HepG2 (cell line): Measurements from ENCODE around the gene MECR. TPM values are rescaled to one million over a fixed set of nuclear protein-coding genes. Genes with fewer than 3 reads are reported as not detected.

Experiments used
- ATAC-seq: fragments of 200-7000 bp; cut with Tn5 transposase; 3 replicates; pipeline ENCODE4 v1.9.1; 2020; ENCODE audit warnings: mild to moderate bottlenecking, moderate library complexity
- BruUV-seq: library from RNA; stranded (reverse); fragments of 400-500 nt; replicated peaks from 2 replicates; lab custom pipeline; 2021; lab: Mats Ljungman, UMichigan
- CTCF ChIA-PET: fragments of 300-600 bp; formaldehyde crosslinking; extraction: SDS; loops from one replicate; lab custom pipeline; 2021; ENCODE audit warnings: low total read pairs, inconsistent platforms, low intra/inter-chr PET ratio; lab: Yijun Ruan, JAX
- POLR2A ChIA-PET: fragments of 350-600 bp; sonication (Branson Sonifier 250); formaldehyde crosslinking; loops from one replicate; lab custom pipeline; 2020; ENCODE audit warnings: antibody characterized with exemption, inconsistent platforms; lab: Yijun Ruan, JAX
- DNase-seq: peaks from one replicate; pipeline ENCODE4 v3.0.0-alpha.2; 2015; ENCODE audit warnings: low spot score
- FAIRE-seq: peaks from 3 replicates; lab custom pipeline; 2011; peaks lifted over from hg19 to GRCh38; lab: Jason Lieb, UNC
- H2AFZ ChIP-seq: one replicate; pipeline ENCODE4 v1.6.1; 2011; ENCODE audit warnings: low read length, inconsistent platforms
- H3K27ac ChIP-seq: fragments of 300-600 bp; 3 replicates; pipeline ENCODE4 v1.8.0; 2011; ENCODE audit warnings: mixed run types, mild to moderate bottlenecking, mixed read lengths, low read length, inconsistent platforms; ENCODE audit not compliant: insufficient read depth; ENCODE audit errors: extremely low read length
- H3K27me3 ChIP-seq, 2 experiments: fragments of 200-600 bp in 1 of 2; 2 replicates in 1 of 2; 3 replicates in 1 of 2; pipeline versions ENCODE4 v1.6.0 to v1.8.0; 2011; ENCODE audit warnings: low read length in 2 of 2, mild to moderate bottlenecking in 2 of 2, moderate library complexity in 2 of 2, inconsistent platforms in 1 of 2; ENCODE audit not compliant: insufficient read depth in 2 of 2, control insufficient read depth in 1 of 2
- H3K36me3 ChIP-seq, 2 experiments: fragments of 200-600 bp in 1 of 2; replicated peaks in 1 of 2; 2 replicates in 1 of 2; 3 replicates in 1 of 2; pipeline versions ENCODE4 v1.5.1 to v1.8.0; 2011; ENCODE audit warnings: low read length in 2 of 2, inconsistent platforms in 1 of 2; ENCODE audit not compliant: insufficient read depth in 2 of 2, control insufficient read depth in 1 of 2
- H3K4me1 ChIP-seq: 2 replicates; pipeline ENCODE4 v1.5.1; 2012; ENCODE audit warnings: low read length, inconsistent platforms; ENCODE audit not compliant: insufficient read depth
- H3K4me2 ChIP-seq: 2 replicates; pipeline ENCODE4 v1.6.0; 2011; ENCODE audit warnings: low read depth, low read length, inconsistent platforms
- H3K4me3 ChIP-seq, 3 experiments: fragments of 200-600 bp in 1 of 3; sonication (generic), shearing (Covaris generic) in 1 of 3; replicated peaks in 1 of 3; 2 replicates each; pipeline ENCODE4 v1.5.1; 2011 to 2016; ENCODE audit warnings: low read length in 3 of 3, inconsistent platforms in 2 of 3, low read depth in 2 of 3, mild to moderate bottlenecking in 2 of 3, control low read depth in 1 of 3, mixed read lengths in 1 of 3; ENCODE audit not compliant: insufficient read depth in 1 of 3
- H3K79me2 ChIP-seq: one replicate; pipeline ENCODE4 v1.6.1; 2011; ENCODE audit warnings: low read length, inconsistent platforms; ENCODE audit not compliant: insufficient read depth
- H3K9ac ChIP-seq: 2 replicates; pipeline ENCODE4 v1.6.0; 2011; ENCODE audit warnings: mild to moderate bottlenecking, low read depth, low read length, inconsistent platforms; ENCODE audit not compliant: insufficient read depth
- H3K9me3 ChIP-seq: 2 replicates; pipeline ENCODE4 v1.5.1; 2012; ENCODE audit warnings: mild to moderate bottlenecking, low read length
- H4K20me1 ChIP-seq: 2 replicates; pipeline ENCODE4 v1.6.0; 2011; ENCODE audit warnings: inconsistent platforms, mild to moderate bottlenecking, low read length, moderate library complexity; ENCODE audit not compliant: insufficient read depth
- ASH2L ChIP-seq: fragments of 300-600, 200-600 bp; sonication (generic); IDR thresholded peaks from 2 replicates; pipeline ENCODE4 v1.7.0; 2017; ENCODE audit warnings: low read depth, mild to moderate bottlenecking, moderate library complexity, mixed read lengths, low read length; ENCODE audit not compliant: insufficient read length
- ETS1 ChIP-seq: sonication (generic); formaldehyde crosslinking; IDR thresholded peaks from 2 replicates; pipeline ENCODE4 v1.4.0; 2020; ENCODE audit warnings: missing genetic modification reagents
- GABPA ChIP-seq, 2 experiments: IDR thresholded peaks; 2 replicates each; pipeline ENCODE4 v1.6.1; 2011 to 2016; ENCODE audit warnings: low read depth in 2 of 2, low read length in 1 of 2, missing biosample characterization in 1 of 2, missing genetic modification characterization in 1 of 2
- GPN1 ChIP-seq: sonication (generic); formaldehyde crosslinking; IDR thresholded peaks from 2 replicates; pipeline ENCODE4 v1.5.1; 2020; ENCODE audit warnings: missing genetic modification reagents, borderline replicate concordance
- HDAC6 ChIP-seq: fragments of 200-600 bp; sonication (generic); IDR thresholded peaks from 2 replicates; pipeline ENCODE4 v1.7.0; 2017; ENCODE audit warnings: mild to moderate bottlenecking, antibody characterized with exemption, low read length, low read depth
- HNF4A ChIP-seq: sonication (generic); formaldehyde crosslinking; IDR thresholded peaks from 2 replicates; pipeline ENCODE4 v1.4.0; 2020; ENCODE audit warnings: missing genetic modification reagents
- HNF4G ChIP-seq, 2 experiments: sonication (generic) in 1 of 2; formaldehyde crosslinking in 1 of 2; IDR thresholded peaks; 2 replicates each; pipeline versions ENCODE4 v1.4.0 to v1.6.1; 2011 to 2020; ENCODE audit warnings: borderline replicate concordance in 2 of 2, low read depth in 2 of 2, mild to moderate bottlenecking in 2 of 2, low read length in 1 of 2, missing genetic modification reagents in 1 of 2, moderate library complexity in 1 of 2
- MIER3 ChIP-seq: IDR thresholded peaks from 2 replicates; pipeline ENCODE4 v1.6.1; 2016; ENCODE audit warnings: missing compliant biosample characterization, borderline replicate concordance
- NCOR1 ChIP-seq: fragments of 200-600 bp; sonication (generic); IDR thresholded peaks from 2 replicates; pipeline ENCODE4 v1.7.0; 2017; ENCODE audit warnings: antibody characterized with exemption, low read length, borderline replicate concordance
- NFKB2 ChIP-seq: sonication (generic); formaldehyde crosslinking; IDR thresholded peaks from 2 replicates; pipeline ENCODE4 v1.4.0; 2020; ENCODE audit warnings: missing genetic modification reagents, borderline replicate concordance
- NKX3-1 ChIP-seq: sonication (generic); formaldehyde crosslinking; IDR thresholded peaks from 2 replicates; pipeline ENCODE4 v1.5.0; 2020; ENCODE audit warnings: missing genetic modification reagents
- TEAD3 ChIP-seq: optimal IDR thresholded peaks from 2 replicates; pipeline ENCODE3; 2016; ENCODE audit warnings: borderline replicate concordance
- ZNF24 ChIP-seq: fragments of 450-650 bp; IDR thresholded peaks from 2 replicates; pipeline ENCODE4 v1.6.1; 2017; ENCODE audit warnings: antibody characterized with exemption, mild to moderate bottlenecking
- ZNF253 ChIP-seq: sonication (generic); formaldehyde crosslinking; IDR thresholded peaks from 2 replicates; pipeline ENCODE4 v1.8.0; 2022; ENCODE audit warnings: mild to moderate bottlenecking, missing genetic modification reagents, borderline replicate concordance
- ZNF607 ChIP-seq: sonication (generic); formaldehyde crosslinking; IDR thresholded peaks from 2 replicates; pipeline ENCODE4 v1.5.1; 2020; ENCODE audit warnings: missing genetic modification reagents, mild to moderate bottlenecking, borderline replicate concordance
- ZNF672 ChIP-seq: sonication (generic); formaldehyde crosslinking; IDR thresholded peaks from 2 replicates; pipeline ENCODE4 v1.8.1; 2022; ENCODE audit warnings: missing genetic modification reagents
- ZNF7 ChIP-seq: IDR thresholded peaks from 2 replicates; pipeline ENCODE4 v1.6.1; 2016; ENCODE audit warnings: missing biosample characterization, missing genetic modification reagents
- WGBS: methylation state at CpG from one replicate; pipeline ENCODE4 v1.1.6; 2017; ENCODE audit warnings: low lambda C conversion rate; 5-methylcytosine and 5-hydroxymethylcytosine counted together
- in situ Hi-C: cut with HindIII; loops from 2 replicates; pipeline ENCODE4 v1.10.0; 2017; ENCODE audit warnings: low pct_unique_long_range_greater_than_20kb; ENCODE audit not compliant: extremely low pct_ligation_motif_present
- intact Hi-C: fragments of 100-400 bp; cut with micrococcal nuclease; formaldehyde crosslinking; loops from one replicate; pipeline ENCODE4 v1.10.0; 2022; ENCODE audit not compliant: unreplicated experiment
- polyA plus RNA-seq, 8 experiments: library from polyadenylated mRNA; depleted of rRNA in 3 of 8; stranded (reverse) in 7 of 8; unstranded in 1 of 8; fragments of >200 nt; fragmentation: Illumina TruSeq in 4 of 8; extraction: Trizol in 4 of 8; gene quantifications; 2 replicates each; pipeline versions ENCODE4 v1.2.1 to v1.2.3, GENCODE V29; 2011 to 2016; ENCODE audit warnings: low read depth in 4 of 8, missing spikeins in 1 of 8, mixed read lengths in 1 of 8; ENCODE audit not compliant: insufficient read depth in 1 of 8
- total RNA-seq, 5 experiments: library from RNA; depleted of rRNA; stranded (reverse); fragments of >200 nt; fragmentation: Illumina TruSeq; extraction: Trizol; gene quantifications; 2 replicates each; pipeline ENCODE4 v1.2.3, GENCODE V29; 2016; ENCODE audit warnings: low read depth in 1 of 5
- TF ChIP-seq, protein P1 (sequence below): sonication (generic); formaldehyde crosslinking; IDR thresholded peaks from 2 replicates; pipeline ENCODE4 v1.5.1; 2020; ENCODE audit warnings: mild to moderate bottlenecking, missing genetic modification reagents, moderate library complexity

Gene MECR
- total and polyA plus RNA-seq, 2 of the 13 experiments (the other 11 are each of a cell fraction or from before 2014, with no cell fraction given), result 18.8 to 24.9 TPM

DNA sequence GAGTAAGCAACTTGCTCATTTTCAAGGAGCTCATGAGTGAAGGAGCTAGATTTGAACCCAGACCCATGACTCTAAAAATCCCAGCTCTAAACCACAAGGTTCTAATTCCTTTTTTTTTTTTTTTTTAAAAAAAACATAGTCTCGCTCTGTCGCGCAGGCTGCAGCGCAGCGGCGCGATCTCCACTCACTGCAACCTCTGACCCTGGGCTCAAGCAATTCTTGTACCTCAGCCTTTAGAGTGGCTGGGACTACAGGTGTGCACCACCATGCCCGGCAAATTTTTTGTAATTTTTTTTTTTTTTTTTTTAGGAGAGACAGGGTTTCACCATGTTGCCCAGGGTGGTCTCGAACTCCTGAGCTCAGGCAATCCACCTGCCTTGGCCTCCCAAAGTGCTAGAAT is 62.8 kb downstream of the MECR start (continued):
- TF ChIP-seq NKX3-1 (CRISPR knock-in tag) (no peak), ETS1 (no peak)

DNA sequence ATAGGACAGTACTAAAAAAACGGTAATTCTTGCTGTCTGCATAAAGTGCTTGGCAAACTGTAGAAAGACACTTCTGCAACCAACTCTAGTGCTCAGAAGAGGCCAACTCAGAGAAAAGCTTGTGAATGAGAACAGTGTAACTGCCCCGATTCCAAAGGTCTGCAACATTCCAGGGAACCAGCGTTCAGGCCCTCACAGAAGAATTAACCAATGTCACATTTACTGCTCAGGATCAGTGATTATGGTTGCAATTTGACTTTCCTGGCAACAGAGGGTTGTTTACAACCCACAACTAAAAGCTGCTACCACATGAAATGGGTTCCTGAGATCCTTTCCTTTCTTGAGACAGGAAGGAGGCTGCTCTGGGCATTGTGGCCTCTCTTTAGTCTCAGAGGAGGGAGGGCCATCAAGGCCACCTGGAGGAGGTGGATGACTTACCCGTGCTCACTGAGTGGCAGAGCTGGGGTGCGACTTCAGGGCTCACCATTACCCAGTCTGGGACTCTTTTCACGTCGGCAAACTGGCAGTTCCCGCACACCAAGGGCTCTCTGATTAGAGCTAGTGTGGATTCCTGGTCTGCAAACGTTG is 64.3 kb downstream of the MECR start:
- intact Hi-C loops, result no loop called here
- BruUV-seq, result no TSS peak
- POLR2A ChIA-PET, result interaction anchor here (1.7 to 1.9 kb wide), 2 partner anchors 11 to 15 kb away, joined by 3 to 13 read pairs; partner anchors contain the start of gene SRSF4
- peaks cover 46% of the 10 kb centered on the region for H4K20me1 ChIP-seq
- H3K36me3 ChIP-seq, result peaks cover 16 to 72% of the 10 kb centered on the region in 2 experiments
- H3K9me3 ChIP-seq, result no peaks in the 10 kb centered on the region
- DNase-seq (peak; percentile 49), ATAC-seq (peak; percentile 94), FAIRE-seq (peak; percentile 74)
- H3K4me2 ChIP-seq, result peak overlapping the region; percentile 40
- in situ Hi-C loops, result no loop called here
- peaks cover 52% of the 10 kb centered on the region for H3K4me1 ChIP-seq
- peak overlapping the region; percentile 21; the same call in 1 of the 2 replicates for H3K9ac ChIP-seq
- H3K27ac ChIP-seq, result peak overlapping the region; percentile 69
- 35% methylated on average over 5 of the region's 9 CpGs for WGBS
- H3K79me2 ChIP-seq, result peaks cover 94% of the 10 kb centered on the region
- no peak overlapping the region for H3K4me3 ChIP-seq
- CTCF ChIA-PET, result no interaction called here
- no peak overlapping the region for H2AFZ ChIP-seq
- no peaks in the 10 kb centered on the region for H3K27me3 ChIP-seq
- TF ChIP-seq HDAC6, result no peak
- TF ChIP-seq HNF4A, result 0 out of 2 replicates have a peak, but pooled peaks have one; percentile 41
- no peak for TF ChIP-seq ZNF253 (CRISPR knock-in tag)
- TF ChIP-seq, protein P1, sequence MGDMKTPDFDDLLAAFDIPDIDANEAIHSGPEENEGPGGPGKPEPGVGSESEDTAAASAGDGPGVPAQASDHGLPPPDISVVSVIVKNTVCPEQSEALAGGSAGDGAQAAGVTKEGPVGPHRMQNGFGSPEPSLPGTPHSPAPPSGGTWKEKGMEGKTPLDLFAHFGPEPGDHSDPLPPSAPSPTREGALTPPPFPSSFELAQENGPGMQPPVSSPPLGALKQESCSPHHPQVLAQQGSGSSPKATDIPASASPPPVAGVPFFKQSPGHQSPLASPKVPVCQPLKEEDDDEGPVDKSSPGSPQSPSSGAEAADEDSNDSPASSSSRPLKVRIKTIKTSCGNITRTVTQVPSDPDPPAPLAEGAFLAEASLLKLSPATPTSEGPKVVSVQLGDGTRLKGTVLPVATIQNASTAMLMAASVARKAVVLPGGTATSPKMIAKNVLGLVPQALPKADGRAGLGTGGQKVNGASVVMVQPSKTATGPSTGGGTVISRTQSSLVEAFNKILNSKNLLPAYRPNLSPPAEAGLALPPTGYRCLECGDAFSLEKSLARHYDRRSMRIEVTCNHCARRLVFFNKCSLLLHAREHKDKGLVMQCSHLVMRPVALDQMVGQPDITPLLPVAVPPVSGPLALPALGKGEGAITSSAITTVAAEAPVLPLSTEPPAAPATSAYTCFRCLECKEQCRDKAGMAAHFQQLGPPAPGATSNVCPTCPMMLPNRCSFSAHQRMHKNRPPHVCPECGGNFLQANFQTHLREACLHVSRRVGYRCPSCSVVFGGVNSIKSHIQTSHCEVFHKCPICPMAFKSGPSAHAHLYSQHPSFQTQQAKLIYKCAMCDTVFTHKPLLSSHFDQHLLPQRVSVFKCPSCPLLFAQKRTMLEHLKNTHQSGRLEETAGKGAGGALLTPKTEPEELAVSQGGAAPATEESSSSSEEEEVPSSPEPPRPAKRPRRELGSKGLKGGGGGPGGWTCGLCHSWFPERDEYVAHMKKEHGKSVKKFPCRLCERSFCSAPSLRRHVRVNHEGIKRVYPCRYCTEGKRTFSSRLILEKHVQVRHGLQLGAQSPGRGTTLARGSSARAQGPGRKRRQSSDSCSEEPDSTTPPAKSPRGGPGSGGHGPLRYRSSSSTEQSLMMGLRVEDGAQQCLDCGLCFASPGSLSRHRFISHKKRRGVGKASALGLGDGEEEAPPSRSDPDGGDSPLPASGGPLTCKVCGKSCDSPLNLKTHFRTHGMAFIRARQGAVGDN (CRISPR knock-in tag), result peak; percentile 35
- no peak for TF ChIP-seq NCOR1
- TF ChIP-seq ASH2L, result peak; percentile 30
- TF ChIP-seq ZNF607 (CRISPR knock-in tag), result 0 out of 2 replicates have a peak, but pooled peaks have one; percentile 21
- no peak for TF ChIP-seq ZNF7
- no peak for TF ChIP-seq ZNF672 (CRISPR knock-in tag)
- no peak for TF ChIP-seq GABPA (IDR thresholded peaks at IDR 0.05; ENCODE audit: low read depth, low read length)
- no peak for TF ChIP-seq GABPA (CRISPR knock-in tag; IDR thresholded peaks at IDR 0.05; ENCODE audit: low read depth)
- peak; percentile 96 for TF ChIP-seq TEAD3
- TF ChIP-seq MIER3 (CRISPR knock-in tag), result no peak
- peak; percentile 41; the same call in 1 of the 2 replicates for TF ChIP-seq HNF4G (IDR thresholded peaks at IDR 0.05; ENCODE audit: borderline replicate concordance, low read depth, low read length)
- no peak for TF ChIP-seq HNF4G (CRISPR knock-in tag; IDR thresholded peaks at IDR 0.05; ENCODE audit: borderline replicate concordance, low read depth)
- no peak for TF ChIP-seq NFKB2
- no peak for TF ChIP-seq GPN1
- no peak for TF ChIP-seq ZNF24
